IMR-90 (cell line): ENCODE data around the gene CARS2. TPM values are rescaled to one million over a fixed set of nuclear protein-coding genes. Genes with fewer than 3 reads are reported as not detected.

ENCODE experiments used
- ATAC-seq: fragments of 200-7000 bp; cut with Tn5 transposase; 2 replicates; pipeline ENCODE4 v1.9.1; 2020; ENCODE audit warnings: low read depth, mild to moderate bottlenecking, moderate library complexity
- BruUV-seq: library from RNA; stranded (reverse); fragments of 400-500 nt; replicated peaks from 2 replicates; lab custom pipeline; 2021; lab: Mats Ljungman, UMichigan
- CTCF ChIA-PET: fragments of 300-600 bp; formaldehyde crosslinking; extraction: SDS; loops from one replicate; lab custom pipeline; 2021; ENCODE audit warnings: antibody characterized with exemption; lab: Yijun Ruan, JAX
- POLR2A ChIA-PET: fragments of 300-600 bp; sonication (Branson Sonifier 250); formaldehyde crosslinking; loops from one replicate; lab custom pipeline; 2022; ENCODE audit warnings: antibody characterized with exemption; ENCODE audit not compliant: unreplicated experiment; lab: Charles Lee
- DNase-seq: peaks from one replicate; pipeline ENCODE4 v3.0.0; 2013
- H2AFZ ChIP-seq: replicated peaks from 2 replicates; pipeline ENCODE3; 2013; ENCODE audit warnings: low read length, mild to moderate bottlenecking; ENCODE audit not compliant: poor library complexity
- H2AK5ac ChIP-seq: 2 replicates; pipeline ENCODE4 v1.6.1; 2013; ENCODE audit warnings: low read depth, low read length, inconsistent platforms
- H2AK9ac ChIP-seq: replicated peaks from 2 replicates; pipeline ENCODE3; 2013; ENCODE audit warnings: mild to moderate bottlenecking, low read depth, low read length, moderate library complexity; ENCODE audit not compliant: poor library complexity
- H2BK120ac ChIP-seq: 2 replicates; pipeline ENCODE4 v1.6.1; 2013; ENCODE audit warnings: low read depth, low read length, inconsistent platforms
- H2BK15ac ChIP-seq: 3 replicates; pipeline ENCODE4 v1.6.1; 2013; ENCODE audit warnings: low read depth, low read length, inconsistent platforms
- H2BK20ac ChIP-seq: 2 replicates; pipeline ENCODE4 v1.6.1; 2013; ENCODE audit warnings: low read depth, mild to moderate bottlenecking, inconsistent platforms, low read length, moderate library complexity
- H2BK5ac ChIP-seq: 2 replicates; pipeline ENCODE4 v1.6.1; 2013; ENCODE audit warnings: mild to moderate bottlenecking, low read depth, low read length, inconsistent platforms; ENCODE audit not compliant: poor library complexity, severe bottlenecking
- H3K14ac ChIP-seq: replicated peaks from 2 replicates; pipeline ENCODE4 v1.6.1; 2013; ENCODE audit warnings: low read depth, low read length, inconsistent platforms
- H3K18ac ChIP-seq: 2 replicates; pipeline ENCODE4 v1.6.1; 2013; ENCODE audit warnings: low read depth, low read length, control low read depth
- H3K23ac ChIP-seq: 2 replicates; pipeline ENCODE4 v1.6.1; 2013; ENCODE audit warnings: low read depth, low read length, inconsistent platforms
- H3K27ac ChIP-seq: 2 replicates; pipeline ENCODE4 v1.5.1; 2013; ENCODE audit warnings: mild to moderate bottlenecking, control low read depth, low read length; ENCODE audit not compliant: insufficient read depth
- H3K27me3 ChIP-seq: 2 replicates; pipeline ENCODE4 v1.6.1; 2013; ENCODE audit warnings: low read length; ENCODE audit not compliant: control insufficient read depth, insufficient read depth
- H3K36me3 ChIP-seq: 2 replicates; pipeline ENCODE4 v1.6.1; 2013; ENCODE audit warnings: low read length, mixed read lengths; ENCODE audit not compliant: control insufficient read depth, insufficient read depth
- H3K4ac ChIP-seq: 2 replicates; pipeline ENCODE4 v1.6.1; 2013; ENCODE audit warnings: low read depth, low read length, inconsistent platforms
- H3K4me1 ChIP-seq: 2 replicates; pipeline ENCODE4 v1.6.1; 2013; ENCODE audit warnings: low read length, mixed read lengths; ENCODE audit not compliant: control insufficient read depth, insufficient read depth
- H3K4me2 ChIP-seq: 2 replicates; pipeline ENCODE4 v1.6.1; 2013; ENCODE audit warnings: low read depth, mild to moderate bottlenecking, control low read depth, low read length, moderate library complexity
- H3K4me3 ChIP-seq: 2 replicates; pipeline ENCODE4 v1.5.1; 2013; ENCODE audit warnings: low read depth, mild to moderate bottlenecking, control low read depth, low read length, moderate library complexity; ENCODE audit not compliant: insufficient read depth
- H3K56ac ChIP-seq: 2 replicates; pipeline ENCODE4 v1.6.1; 2013; ENCODE audit warnings: low read length, inconsistent platforms; ENCODE audit not compliant: insufficient read depth; ENCODE audit errors: extremely low read depth
- H3K79me1 ChIP-seq, 2 experiments: 2 replicates each; pipeline ENCODE4 v1.6.1; 2013; ENCODE audit warnings: low read length in 2 of 2, inconsistent platforms in 1 of 2, low read depth in 1 of 2
- H3K9ac ChIP-seq: 2 replicates; pipeline ENCODE4 v1.6.1; 2013; ENCODE audit warnings: low read depth, low read length, control low read depth
- H3K9me1 ChIP-seq: 2 replicates; pipeline ENCODE4 v1.6.1; 2013; ENCODE audit warnings: low read length, inconsistent platforms; ENCODE audit not compliant: insufficient read depth
- H3K9me3 ChIP-seq: 2 replicates; pipeline ENCODE4 v1.6.1; 2013; ENCODE audit warnings: low read length; ENCODE audit not compliant: control insufficient read depth, insufficient read depth
- H4K20me1 ChIP-seq: 2 replicates; pipeline ENCODE4 v1.6.1; 2013; ENCODE audit warnings: low read length, inconsistent platforms; ENCODE audit not compliant: insufficient read depth
- H4K5ac ChIP-seq: 2 replicates; pipeline ENCODE4 v1.6.1; 2013; ENCODE audit warnings: mild to moderate bottlenecking, low read depth, low read length, control low read depth
- H4K8ac ChIP-seq, 2 experiments: 2 replicates each; pipeline ENCODE4 v1.6.1; 2013; ENCODE audit warnings: low read depth in 2 of 2, low read length in 2 of 2, control low read depth in 1 of 2, inconsistent platforms in 1 of 2
- H4K91ac ChIP-seq: 2 replicates; pipeline ENCODE4 v1.6.1; 2013; ENCODE audit warnings: low read depth, low read length, inconsistent platforms; ENCODE audit not compliant: insufficient read depth
- BHLHE40 ChIP-seq: fragments of 150-350 bp; IDR thresholded peaks from 2 replicates; pipeline ENCODE4 v1.6.1; 2016; ENCODE audit warnings: mild to moderate bottlenecking, low read depth, low read length
- CEBPB ChIP-seq: IDR thresholded peaks from 2 replicates; pipeline ENCODE4 v1.6.1; 2012; ENCODE audit warnings: low read depth, low read length, improper control_type of control experiment
- CHD1 ChIP-seq: IDR thresholded peaks from 2 replicates; pipeline ENCODE4 v1.6.1; 2012; ENCODE audit warnings: low read depth, low read length, improper control_type of control experiment
- ELK1 ChIP-seq: fragments of 150-350 bp; IDR thresholded peaks from 2 replicates; pipeline ENCODE4 v1.6.1; 2016; ENCODE audit warnings: low read depth, mild to moderate bottlenecking, low read length, moderate library complexity, borderline replicate concordance
- FOS ChIP-seq: fragments of 150-350 bp; IDR thresholded peaks from 2 replicates; pipeline ENCODE4 v1.6.1; 2016; ENCODE audit warnings: low read depth, low read length
- MAFK ChIP-seq: IDR thresholded peaks from 2 replicates; pipeline ENCODE4 v1.6.1; 2012; ENCODE audit warnings: low read depth, low read length, improper control_type of control experiment
- MAZ ChIP-seq: IDR thresholded peaks from 2 replicates; pipeline ENCODE4 v1.6.1; 2012; ENCODE audit warnings: low read depth, mild to moderate bottlenecking, low read length, improper control_type of control experiment, moderate library complexity, borderline replicate concordance
- MXI1 ChIP-seq: IDR thresholded peaks from 2 replicates; pipeline ENCODE4 v1.6.1; 2012; ENCODE audit warnings: low read depth, mild to moderate bottlenecking, low read length, moderate library complexity, borderline replicate concordance
- NFE2L2 ChIP-seq: fragments of 150-350 bp; IDR thresholded peaks from 2 replicates; pipeline ENCODE4 v1.6.1; 2016; ENCODE audit warnings: low read depth, mild to moderate bottlenecking, low read length
- POLR2A ChIP-seq: IDR thresholded peaks from 2 replicates; pipeline ENCODE4 v1.6.1; 2012; ENCODE audit warnings: mild to moderate bottlenecking, low read depth, low read length
- RAD21 ChIP-seq: IDR thresholded peaks from 2 replicates; pipeline ENCODE4 v1.6.1; 2012; ENCODE audit warnings: low read length, improper control_type of control experiment
- RCOR1 ChIP-seq: IDR thresholded peaks from 2 replicates; pipeline ENCODE4 v1.6.1; 2012; ENCODE audit warnings: mild to moderate bottlenecking, low read length, improper control_type of control experiment; ENCODE audit not compliant: insufficient replicate concordance
- RFX5 ChIP-seq: IDR thresholded peaks from 2 replicates; pipeline ENCODE4 v1.8.0; 2012; ENCODE audit warnings: low read depth, mild to moderate bottlenecking, low read length, moderate library complexity
- SMC3 ChIP-seq: fragments of 150-350 bp; IDR thresholded peaks from 2 replicates; pipeline ENCODE4 v1.6.1; 2016; ENCODE audit warnings: low read depth, mild to moderate bottlenecking, antibody characterized with exemption, low read length, moderate library complexity
- WGBS, 2 experiments: methylation state at CpG; one replicate each; pipeline versions ENCODE4 v1.1.5 to v1.1.7; 2013; ENCODE audit warnings: missing lambda C conversion rate in 2 of 2; ENCODE audit not compliant: insufficient read length in 1 of 2; ENCODE audit errors: extremely low coverage in 2 of 2; 5-methylcytosine and 5-hydroxymethylcytosine counted together
- dilution Hi-C: fragments of 300-500 bp; cut with HindIII; formaldehyde crosslinking; loops from one replicate; pipeline ENCODE4 v1.14.3; 2018; ENCODE audit warnings: low sequenced_read_pairs; ENCODE audit not compliant: unreplicated experiment
- in situ Hi-C: fragments of 300-500 bp; cut with MboI; formaldehyde crosslinking; loops from 3 replicates; pipeline ENCODE4 v1.14.3; 2019; ENCODE audit warnings: low sequenced_read_pairs, inconsistent platforms, mixed read lengths
- intact Hi-C: fragments of 100-400 bp; cut with micrococcal nuclease; formaldehyde crosslinking; loops from 2 replicates; pipeline ENCODE4 v1.10.0; 2022
- polyA plus RNA-seq, 3 experiments: library from polyadenylated mRNA; depleted of rRNA; stranded (reverse); fragments of >200 nt; gene quantifications; 2 replicates each; pipeline ENCODE4 v1.2.3, GENCODE V29; 2012; ENCODE audit warnings: low replicate concordance in 1 of 3
- total RNA-seq: library from RNA; depleted of rRNA; stranded (reverse); fragments of >200 nt; gene quantifications from 2 replicates; pipeline ENCODE4 v1.2.3, GENCODE V29; 2012
- TF ChIP-seq, protein P1 (sequence below): conservative IDR thresholded peaks from 2 replicates; pipeline ENCODE4 v1.5.1; 2012; ENCODE audit warnings: mild to moderate bottlenecking, low read depth, low read length, improper control_type of control experiment
- TF ChIP-seq, protein P2 (sequence below): fragments of 150-350 bp; IDR thresholded peaks from 2 replicates; pipeline ENCODE4 v1.6.1; 2017; ENCODE audit warnings: mild to moderate bottlenecking, antibody characterized with exemption, low read length, low read depth

Gene CARS2
- total and polyA plus RNA-seq, 2 of the 4 experiments (the other 2 are of a cell fraction), result 76.2 to 76.4 TPM

DNA sequence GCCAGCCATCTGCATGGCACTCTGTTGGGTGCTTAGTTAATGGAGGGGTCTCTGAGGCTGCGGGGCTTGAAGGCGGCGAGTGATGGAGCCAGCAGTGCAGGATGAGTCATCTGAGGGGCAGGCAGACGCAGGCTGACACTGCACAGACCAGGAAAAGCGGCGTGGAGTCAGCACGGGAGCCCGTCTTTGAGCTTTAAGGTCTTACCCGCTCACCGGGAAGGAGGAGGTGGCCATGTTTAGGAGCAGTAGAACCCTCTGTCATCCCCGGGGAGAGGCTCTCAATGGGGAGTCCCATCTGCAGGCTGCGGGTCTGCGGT is 77.5 kb downstream of the CARS2 start:
- Histone ChIP-seq H2BK5ac (no peak overlapping the region), H3K27ac (no peak overlapping the region), H2BK15ac (no peak overlapping the region), H3K9me1 (peaks cover 17% of the 10 kb centered on the region), H2BK20ac (no peak overlapping the region), H3K9ac (no peak overlapping the region), H2AK9ac (no peak overlapping the region), H3K18ac (no peak overlapping the region), H3K4me3 (no peak overlapping the region), H2BK120ac (no peak overlapping the region), H2AK5ac (no peak overlapping the region), H3K4ac (no peak overlapping the region), H3K14ac (no peak overlapping the region), H2AFZ (no peak overlapping the region), H4K91ac (no peak overlapping the region), H3K79me1 (peaks cover 37 to 76% of the 10 kb centered on the region in 2 experiments), H3K4me2 (no peak overlapping the region), H4K8ac (no peak overlapping the region), H3K56ac (no peak overlapping the region), H3K4me1 (no peaks in the 10 kb centered on the region; the same call in 1 of the 2 replicates), H3K27me3 (no peaks in the 10 kb centered on the region), H3K9me3 (no peaks in the 10 kb centered on the region), H3K23ac (no peak overlapping the region), H4K5ac (no peak overlapping the region), H3K36me3 (peaks cover 45% of the 10 kb centered on the region), H4K20me1 (peaks cover 74% of the 10 kb centered on the region)
- DNase-seq (no peak), ATAC-seq (no peak)
- in situ Hi-C loops (no loop called here), intact Hi-C loops (loop anchor here (10.0 kb wide), 1 partner anchor 664 kb away; no protein-coding TSS in a partner anchor), dilution Hi-C loops (no loop called here)
- ChIA-PET CTCF (no interaction called here), POLR2A (no interaction called here)
- no TSS peak for BruUV-seq
- TF ChIP-seq RCOR1, result no peak
- no peak for TF ChIP-seq NFE2L2
- no peak for TF ChIP-seq MAFK
- TF ChIP-seq POLR2A, result no peak
- TF ChIP-seq, protein P1, sequence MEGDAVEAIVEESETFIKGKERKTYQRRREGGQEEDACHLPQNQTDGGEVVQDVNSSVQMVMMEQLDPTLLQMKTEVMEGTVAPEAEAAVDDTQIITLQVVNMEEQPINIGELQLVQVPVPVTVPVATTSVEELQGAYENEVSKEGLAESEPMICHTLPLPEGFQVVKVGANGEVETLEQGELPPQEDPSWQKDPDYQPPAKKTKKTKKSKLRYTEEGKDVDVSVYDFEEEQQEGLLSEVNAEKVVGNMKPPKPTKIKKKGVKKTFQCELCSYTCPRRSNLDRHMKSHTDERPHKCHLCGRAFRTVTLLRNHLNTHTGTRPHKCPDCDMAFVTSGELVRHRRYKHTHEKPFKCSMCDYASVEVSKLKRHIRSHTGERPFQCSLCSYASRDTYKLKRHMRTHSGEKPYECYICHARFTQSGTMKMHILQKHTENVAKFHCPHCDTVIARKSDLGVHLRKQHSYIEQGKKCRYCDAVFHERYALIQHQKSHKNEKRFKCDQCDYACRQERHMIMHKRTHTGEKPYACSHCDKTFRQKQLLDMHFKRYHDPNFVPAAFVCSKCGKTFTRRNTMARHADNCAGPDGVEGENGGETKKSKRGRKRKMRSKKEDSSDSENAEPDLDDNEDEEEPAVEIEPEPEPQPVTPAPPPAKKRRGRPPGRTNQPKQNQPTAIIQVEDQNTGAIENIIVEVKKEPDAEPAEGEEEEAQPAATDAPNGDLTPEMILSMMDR, result no peak
- no peak for TF ChIP-seq ELK1
- TF ChIP-seq, protein P2, sequence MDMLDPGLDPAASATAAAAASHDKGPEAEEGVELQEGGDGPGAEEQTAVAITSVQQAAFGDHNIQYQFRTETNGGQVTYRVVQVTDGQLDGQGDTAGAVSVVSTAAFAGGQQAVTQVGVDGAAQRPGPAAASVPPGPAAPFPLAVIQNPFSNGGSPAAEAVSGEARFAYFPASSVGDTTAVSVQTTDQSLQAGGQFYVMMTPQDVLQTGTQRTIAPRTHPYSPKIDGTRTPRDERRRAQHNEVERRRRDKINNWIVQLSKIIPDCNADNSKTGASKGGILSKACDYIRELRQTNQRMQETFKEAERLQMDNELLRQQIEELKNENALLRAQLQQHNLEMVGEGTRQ, result no peak
- TF ChIP-seq SMC3, result no peak
- no peak for TF ChIP-seq CHD1
- no peak for TF ChIP-seq FOS
- no peak for TF ChIP-seq CEBPB
- TF ChIP-seq MXI1, result no peak
- no peak for TF ChIP-seq BHLHE40
- TF ChIP-seq MAZ, result no peak
- no peak for TF ChIP-seq RFX5
- TF ChIP-seq RAD21, result no peak
- WGBS, 2 experiments, result 100% methylated on average over 4 of the region's 13 CpGs; no CpG with 5 or more reads in 1 of the 2 experiments
